Keratinocyte (primary cell): ENCODE measurements around the gene CMIP.

Experiments used
- EZH2 ChIP-seq: IDR thresholded peaks from one replicate; pipeline ENCODE4 v1.6.1; 2012; ENCODE audit warnings: inconsistent platforms, mild to moderate bottlenecking, low read length, moderate library complexity
- TF ChIP-seq, protein P1 (sequence below), 3 experiments: IDR thresholded peaks in 1 of 3; conservative IDR thresholded peaks in 1 of 3; optimal IDR thresholded peaks in 1 of 3; 2 replicates in 2 of 3; 3 replicates in 1 of 3; pipeline versions ENCODE3 to v1.5.1; 2011; ENCODE audit warnings: low read length in 3 of 3, mild to moderate bottlenecking in 3 of 3, moderate library complexity in 2 of 3, control low read depth in 1 of 3, inconsistent platforms in 1 of 3; ENCODE audit not compliant: insufficient read depth in 2 of 3; ENCODE audit errors: extremely low read depth in 1 of 3

DNA sequence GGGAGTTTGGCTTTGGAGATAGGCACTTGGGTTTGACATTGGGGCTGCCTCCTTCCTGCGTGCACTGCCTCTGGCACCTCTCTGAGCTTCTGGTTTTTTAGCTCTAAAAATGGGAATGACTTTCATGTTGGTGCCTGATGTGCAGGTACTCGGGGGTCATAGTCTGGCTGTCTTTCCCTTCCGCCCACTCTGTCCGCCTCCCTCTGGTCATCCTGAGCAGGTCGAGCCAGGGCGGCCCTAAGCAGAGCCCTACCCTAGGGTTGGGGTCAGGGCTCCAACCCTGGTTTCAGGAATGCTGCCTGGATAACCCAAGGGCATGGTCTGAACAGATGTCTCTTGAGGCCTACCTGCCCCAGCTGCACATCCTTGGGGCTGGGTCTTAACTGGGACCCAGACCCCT lies 64.8 kb downstream of the CMIP start:
- TF ChIP-seq, protein P1, sequence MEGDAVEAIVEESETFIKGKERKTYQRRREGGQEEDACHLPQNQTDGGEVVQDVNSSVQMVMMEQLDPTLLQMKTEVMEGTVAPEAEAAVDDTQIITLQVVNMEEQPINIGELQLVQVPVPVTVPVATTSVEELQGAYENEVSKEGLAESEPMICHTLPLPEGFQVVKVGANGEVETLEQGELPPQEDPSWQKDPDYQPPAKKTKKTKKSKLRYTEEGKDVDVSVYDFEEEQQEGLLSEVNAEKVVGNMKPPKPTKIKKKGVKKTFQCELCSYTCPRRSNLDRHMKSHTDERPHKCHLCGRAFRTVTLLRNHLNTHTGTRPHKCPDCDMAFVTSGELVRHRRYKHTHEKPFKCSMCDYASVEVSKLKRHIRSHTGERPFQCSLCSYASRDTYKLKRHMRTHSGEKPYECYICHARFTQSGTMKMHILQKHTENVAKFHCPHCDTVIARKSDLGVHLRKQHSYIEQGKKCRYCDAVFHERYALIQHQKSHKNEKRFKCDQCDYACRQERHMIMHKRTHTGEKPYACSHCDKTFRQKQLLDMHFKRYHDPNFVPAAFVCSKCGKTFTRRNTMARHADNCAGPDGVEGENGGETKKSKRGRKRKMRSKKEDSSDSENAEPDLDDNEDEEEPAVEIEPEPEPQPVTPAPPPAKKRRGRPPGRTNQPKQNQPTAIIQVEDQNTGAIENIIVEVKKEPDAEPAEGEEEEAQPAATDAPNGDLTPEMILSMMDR (optimal IDR thresholded peaks at IDR 0.05 in 1 of 3, IDR thresholded peaks at IDR 0.05 in 1 of 3, conservative IDR thresholded peaks at IDR 0.05 in 1 of 3; ENCODE audit: extremely low read depth in 1 of 3, insufficient read depth in 2 of 3, low read length in 3 of 3) = no peak
- no peak for TF ChIP-seq EZH2
